ENCODE results near the gene FOXO1. TPM values are rescaled to one million over a fixed set of nuclear protein-coding genes. Genes with fewer than 3 reads are reported as not detected.

The FOXO1 gene
- total RNA-seq, 1 donor from 2014 or later: 50.4 TPM

GRCh38 chr13:40518481-40518882 is 148.0 kb downstream of the FOXO1 start:
- ChIA-PET CTCF (no interaction called here), POLR2A (no interaction called here)
- no peak for ATAC-seq (ENCODE audit: low read depth)
- peaks cover 38% of the 10 kb centered on the region for H3K4me1 Mint-ChIP-seq
- TF ChIP-seq CTCF (IDR thresholded peaks at IDR 0.05): no peak
- H3K27ac Mint-ChIP-seq: no peak overlapping the region
- no peak for DNase-seq
- no peak overlapping the region for H3K4me3 Mint-ChIP-seq
- intact Hi-C loops (cut with micrococcal nuclease): loop anchor here (5.0 kb wide), 1 partner anchor 71 kb away; no protein-coding TSS in a partner anchor
- H3K9me3 Mint-ChIP-seq: no peaks in the 10 kb centered on the region
- H3K27me3 Mint-ChIP-seq: no peaks in the 10 kb centered on the region
- no peaks in the 10 kb centered on the region for H3K36me3 Mint-ChIP-seq (ENCODE audit: low read depth)

GRCh38 chr13:40517486-40518480 is 148.7 kb downstream of the FOXO1 start:
- Mint-ChIP-seq H3K9me3 (no peaks in the 10 kb centered on the region), H3K36me3 (ENCODE audit: low read depth) (no peaks in the 10 kb centered on the region), H3K27ac (peak overlapping the region; percentile 67), H3K4me1 (peaks cover 43% of the 10 kb centered on the region), H3K4me3 (peak overlapping the region; percentile 44), H3K27me3 (no peaks in the 10 kb centered on the region)
- CTCF ChIA-PET: no interaction called here
- no peak for DNase-seq
- ATAC-seq (ENCODE audit: low read depth): peak; percentile 70
- intact Hi-C loops (cut with micrococcal nuclease): loop anchor here (5.0 kb wide), 1 partner anchor 70 kb away; no protein-coding TSS in a partner anchor
- TF ChIP-seq CTCF (IDR thresholded peaks at IDR 0.05): no peak
- POLR2A ChIA-PET: interaction anchor here (0.6 kb wide), 1 partner anchor 9 kb away, joined by 4 read pairs; no protein-coding TSS in a partner anchor

- H3K4me1 Mint-ChIP-seq: peaks cover 39% of the 10 kb centered on the region
- POLR2A ChIA-PET: no interaction called here
Observed at GRCh38 chr13:40515702-40516101, 150.7 kb downstream of the FOXO1 start.

GRCh38 chr13:40514802-40515201 is 151.6 kb downstream of the FOXO1 start:
- no peak for ATAC-seq (ENCODE audit: low read depth)
- DNase-seq: no peak
- Mint-ChIP-seq H3K27me3 (no peaks in the 10 kb centered on the region), H3K9me3 (no peaks in the 10 kb centered on the region), H3K4me1 (peaks cover 38% of the 10 kb centered on the region), H3K36me3 (ENCODE audit: low read depth) (no peaks in the 10 kb centered on the region), H3K27ac (no peak overlapping the region), H3K4me3 (no peak overlapping the region)
- CTCF ChIA-PET: no interaction called here
- intact Hi-C loops (cut with micrococcal nuclease): loop anchor here (5.0 kb wide), 1 partner anchor 68 kb away; no protein-coding TSS in a partner anchor
- POLR2A ChIA-PET: no interaction called here
- TF ChIP-seq CTCF (IDR thresholded peaks at IDR 0.05): no peak

More at GRCh38 chr13:40515702-40516101, 150.7 kb downstream of the FOXO1 start:
- intact Hi-C loops (cut with micrococcal nuclease): loop anchor here (5.0 kb wide), 1 partner anchor 68 kb away; no protein-coding TSS in a partner anchor
- Mint-ChIP-seq H3K9me3 (no peaks in the 10 kb centered on the region), H3K36me3 (ENCODE audit: low read depth) (no peaks in the 10 kb centered on the region), H3K27me3 (no peaks in the 10 kb centered on the region), H3K27ac (no peak overlapping the region), H3K4me3 (no peak overlapping the region)
- CTCF ChIA-PET: no interaction called here
- ATAC-seq (ENCODE audit: low read depth) (no peak), DNase-seq (no peak)
- TF ChIP-seq CTCF (IDR thresholded peaks at IDR 0.05): no peak

- no peak for DNase-seq
- CTCF ChIA-PET: no interaction called here
- peaks cover 6% of the 10 kb centered on the region for H3K4me1 Mint-ChIP-seq
- POLR2A ChIA-PET: no interaction called here
- H3K36me3 Mint-ChIP-seq (ENCODE audit: low read depth): no peaks in the 10 kb centered on the region
- H3K4me3 Mint-ChIP-seq: no peak overlapping the region
- ATAC-seq (ENCODE audit: low read depth): no peak
- intact Hi-C loops (cut with micrococcal nuclease): no loop called here
- no peak for TF ChIP-seq CTCF (IDR thresholded peaks at IDR 0.05)
- no peaks in the 10 kb centered on the region for H3K27me3 Mint-ChIP-seq
- H3K27ac Mint-ChIP-seq: no peak overlapping the region
- H3K9me3 Mint-ChIP-seq: no peaks in the 10 kb centered on the region
Observed at GRCh38 chr13:40509876-40510275, 156.6 kb downstream of the FOXO1 start.
